Adipocyte (in vitro differentiated cells): ENCODE measurements around the gene APP.

Experiments
- DNase-seq: peaks from one replicate; pipeline ENCODE4 v3.0.0-alpha.2; 2015; ENCODE audit warnings: low read depth
- H3K27me3 ChIP-seq: replicated peaks from 2 replicates; pipeline ENCODE4 v1.7.0; 2013; ENCODE audit warnings: mild to moderate bottlenecking, low read length, moderate library complexity; ENCODE audit not compliant: control insufficient read depth, insufficient read depth
- H3K36me3 ChIP-seq: 2 replicates; pipeline ENCODE4 v1.7.0; 2013; ENCODE audit warnings: low read length, mild to moderate bottlenecking, moderate library complexity; ENCODE audit not compliant: control insufficient read depth, insufficient read depth, severe bottlenecking
- H3K4me1 ChIP-seq: 2 replicates; pipeline ENCODE4 v1.7.0; 2013; ENCODE audit warnings: mild to moderate bottlenecking, low read length, moderate library complexity; ENCODE audit not compliant: control insufficient read depth, insufficient read depth
- H3K4me3 ChIP-seq: 2 replicates; pipeline ENCODE4 v1.7.0; 2013; ENCODE audit warnings: mild to moderate bottlenecking, low read length, moderate library complexity
- H3K9ac ChIP-seq: 2 replicates; pipeline ENCODE4 v1.7.0; 2013; ENCODE audit warnings: mild to moderate bottlenecking, low read length, moderate library complexity
- H3K9me3 ChIP-seq: 2 replicates; pipeline ENCODE4 v1.7.0; 2013; ENCODE audit warnings: mild to moderate bottlenecking, low read length, moderate library complexity; ENCODE audit not compliant: control insufficient read depth

Gene APP

GRCh38 chr21:25878344-25878743 lies 292.2 kb downstream of the APP start:
- H3K9ac ChIP-seq: no peak overlapping the region
- H3K4me3 ChIP-seq: no peak overlapping the region
- no peaks in the 10 kb centered on the region for H3K27me3 ChIP-seq
- H3K36me3 ChIP-seq: peaks cover 12% of the 10 kb centered on the region
- H3K4me1 ChIP-seq: no peaks in the 10 kb centered on the region
- no peak for DNase-seq
- H3K9me3 ChIP-seq: no peaks in the 10 kb centered on the region

GRCh38 chr21:25872271-25872670 lies 298.3 kb downstream of the APP start:
- no peaks in the 10 kb centered on the region for H3K4me1 ChIP-seq
- no peaks in the 10 kb centered on the region for H3K9me3 ChIP-seq
- no peak overlapping the region for H3K9ac ChIP-seq
- no peaks in the 10 kb centered on the region for H3K27me3 ChIP-seq
- DNase-seq: no peak
- H3K36me3 ChIP-seq: no peaks in the 10 kb centered on the region
- no peak overlapping the region for H3K4me3 ChIP-seq

- Histone ChIP-seq H3K4me1 (no peaks in the 10 kb centered on the region), H3K36me3 (no peaks in the 10 kb centered on the region), H3K27me3 (no peaks in the 10 kb centered on the region), H3K9ac (no peak overlapping the region), H3K4me3 (no peak overlapping the region), H3K9me3 (no peaks in the 10 kb centered on the region)
- no peak for DNase-seq
Measured at GRCh38 chr21:25871566-25871965, 299.0 kb downstream of the APP start.

GRCh38 chr21:25870084-25870483 lies 300.5 kb downstream of the APP start:
- Histone ChIP-seq H3K9me3 (no peaks in the 10 kb centered on the region), H3K27me3 (no peaks in the 10 kb centered on the region), H3K9ac (no peak overlapping the region), H3K4me3 (no peak overlapping the region), H3K4me1 (peaks cover 9% of the 10 kb centered on the region), H3K36me3 (no peaks in the 10 kb centered on the region)
- no peak for DNase-seq

- no peaks in the 10 kb centered on the region for H3K27me3 ChIP-seq
- no peaks in the 10 kb centered on the region for H3K9me3 ChIP-seq
- no peak overlapping the region for H3K9ac ChIP-seq
- peaks cover 9% of the 10 kb centered on the region for H3K4me1 ChIP-seq
- H3K4me3 ChIP-seq: no peak overlapping the region
- H3K36me3 ChIP-seq: no peaks in the 10 kb centered on the region
- DNase-seq: no peak
Measured at GRCh38 chr21:25867061-25867460, 303.5 kb downstream of the APP start.

GRCh38 chr21:25863747-25864146 lies 306.8 kb downstream of the APP start:
- no peaks in the 10 kb centered on the region for H3K9me3 ChIP-seq
- H3K36me3 ChIP-seq: no peaks in the 10 kb centered on the region
- no peak overlapping the region for H3K4me3 ChIP-seq
- no peak overlapping the region for H3K9ac ChIP-seq
- DNase-seq: no peak
- H3K4me1 ChIP-seq: peaks cover 9% of the 10 kb centered on the region
- H3K27me3 ChIP-seq: no peaks in the 10 kb centered on the region

GRCh38 chr21:25863031-25863430 lies 307.5 kb downstream of the APP start:
- H3K4me3 ChIP-seq: no peak overlapping the region
- DNase-seq: no peak
- no peak overlapping the region for H3K9ac ChIP-seq
- no peaks in the 10 kb centered on the region for H3K36me3 ChIP-seq
- H3K9me3 ChIP-seq: no peaks in the 10 kb centered on the region
- H3K27me3 ChIP-seq: no peaks in the 10 kb centered on the region
- H3K4me1 ChIP-seq: peaks cover 9% of the 10 kb centered on the region

GRCh38 chr21:25862596-25862995 lies 308.0 kb downstream of the APP start:
- Histone ChIP-seq H3K27me3 (no peaks in the 10 kb centered on the region), H3K4me3 (no peak overlapping the region), H3K9me3 (no peaks in the 10 kb centered on the region), H3K9ac (no peak overlapping the region), H3K36me3 (no peaks in the 10 kb centered on the region), H3K4me1 (peaks cover 9% of the 10 kb centered on the region)
- DNase-seq: peak; percentile 30

- no peaks in the 10 kb centered on the region for H3K9me3 ChIP-seq
- H3K27me3 ChIP-seq: no peaks in the 10 kb centered on the region
- H3K4me1 ChIP-seq: peaks cover 9% of the 10 kb centered on the region
- no peaks in the 10 kb centered on the region for H3K36me3 ChIP-seq
- no peak overlapping the region for H3K9ac ChIP-seq
- no peak overlapping the region for H3K4me3 ChIP-seq
- no peak for DNase-seq
Measured at GRCh38 chr21:25862112-25862511, 308.5 kb downstream of the APP start.

GRCh38 chr21:25859235-25859929 lies 311.2 kb downstream of the APP start:
- no peaks in the 10 kb centered on the region for H3K27me3 ChIP-seq

GRCh38 chr21:25858325-25858724 lies 312.2 kb downstream of the APP start:
- no peak overlapping the region for H3K9ac ChIP-seq
- peak; percentile 34 for DNase-seq

More at GRCh38 chr21:25859235-25859929, 311.2 kb downstream of the APP start:
- H3K4me3 ChIP-seq: no peak overlapping the region
- DNase-seq: peak; percentile 71
- no peaks in the 10 kb centered on the region for H3K4me1 ChIP-seq
- no peak overlapping the region for H3K9ac ChIP-seq
- no peaks in the 10 kb centered on the region for H3K9me3 ChIP-seq
- no peaks in the 10 kb centered on the region for H3K36me3 ChIP-seq

More at GRCh38 chr21:25858325-25858724, 312.2 kb downstream of the APP start:
- Histone ChIP-seq H3K9me3 (no peaks in the 10 kb centered on the region), H3K4me1 (no peaks in the 10 kb centered on the region), H3K27me3 (no peaks in the 10 kb centered on the region), H3K36me3 (no peaks in the 10 kb centered on the region), H3K4me3 (no peak overlapping the region)
